Activated CD4-positive, alpha-beta T cell treated with anti-CD3 and anti-CD28 coated beads, Interleukin-2, amount 50 U/mL, for 24 hours (primary cell): ENCODE results near the gene TIMP2.
"Not testable (repeated sequence)": the region's sequence is repeated elsewhere in the genome, so short reads cannot be mapped to it uniquely, and the experiment has no call there.

ENCODE experiments used
- DNase-seq, 2 donors: peaks; one replicate each; pipeline ENCODE4 v3.0.0-alpha.2; 2020; ENCODE audit warnings: low read depth in 1 of 2, low spot score in 1 of 2

The TIMP2 gene

GRCh38 chr17:78957128-78957527 is 31.9 kb upstream of the TIMP2 start:
- DNase-seq = no peak

DNA sequence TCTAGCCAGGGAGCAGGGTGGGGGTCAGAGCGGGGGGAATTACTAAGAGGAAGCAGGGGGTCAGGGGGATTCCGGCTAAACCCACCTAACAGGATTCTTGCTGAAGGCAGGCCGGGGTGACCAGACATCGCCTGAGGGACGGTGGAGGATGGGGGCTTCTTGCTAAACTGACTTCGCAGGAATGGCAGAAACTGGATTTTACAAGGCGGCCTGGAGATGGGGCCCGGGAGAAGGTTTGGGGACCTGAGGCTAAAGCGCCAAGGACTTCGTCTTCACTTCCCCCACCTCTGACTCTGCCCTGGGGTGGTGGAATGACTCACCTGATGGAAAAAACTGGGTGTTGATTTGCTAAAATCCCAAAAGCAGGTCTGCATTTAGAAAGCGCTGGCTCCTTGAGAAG is 31.1 kb upstream of the TIMP2 start:
- DNase-seq = no peak

GRCh38 chr17:78954684-78955083 is 29.5 kb upstream of the TIMP2 start:
- DNase-seq = no peak

DNA sequence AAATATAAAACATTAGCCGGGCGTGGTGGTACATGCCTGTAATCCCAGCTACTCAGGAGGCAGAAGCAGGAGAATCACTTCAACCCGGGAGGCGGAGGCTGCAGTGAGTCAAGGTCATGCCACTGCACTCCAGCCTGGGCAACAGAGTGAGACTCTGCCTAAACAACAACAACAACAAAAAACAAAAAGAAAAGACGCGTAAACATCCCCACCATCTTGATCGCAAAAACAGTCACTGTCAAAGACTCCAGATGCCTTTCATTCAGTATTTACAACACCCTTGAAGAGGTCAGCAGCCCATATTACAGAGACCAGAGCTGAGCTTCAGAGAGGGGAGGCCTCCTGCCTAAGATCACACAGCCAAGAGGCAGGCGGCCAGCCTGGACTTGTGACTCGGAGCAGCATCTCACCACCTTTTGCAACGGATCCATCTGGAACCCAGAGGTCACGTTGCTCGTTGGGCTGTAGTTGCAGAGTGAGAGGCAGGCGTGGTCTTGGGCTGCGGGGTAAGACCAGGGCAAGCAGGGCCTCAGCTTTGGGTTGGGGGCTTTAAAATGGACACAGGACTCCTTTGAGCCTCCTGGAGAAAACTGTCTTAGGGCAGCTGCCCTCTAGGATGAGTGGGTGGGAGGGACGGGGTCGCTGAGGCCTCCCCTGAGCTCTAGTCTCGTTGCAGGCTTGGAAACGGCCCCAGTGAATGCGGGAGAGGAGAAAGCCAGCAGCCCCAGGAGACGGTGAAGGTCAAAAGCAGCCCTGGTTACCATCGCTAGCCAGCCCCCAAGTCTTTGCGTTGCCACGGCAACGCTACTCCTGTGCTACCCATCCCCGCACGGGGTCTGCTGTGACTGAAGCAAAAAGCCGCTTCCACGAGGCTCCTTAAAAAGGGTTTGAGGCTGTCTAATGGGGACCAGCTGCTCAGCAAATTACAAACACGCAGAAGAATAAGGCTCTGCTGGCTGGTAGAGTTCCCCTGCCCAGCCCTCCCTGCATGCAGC is 28.5 kb upstream of the TIMP2 start:
- no peak for DNase-seq

GRCh38 chr17:78952706-78953105 is 27.5 kb upstream of the TIMP2 start:
- no peak for DNase-seq

DNA sequence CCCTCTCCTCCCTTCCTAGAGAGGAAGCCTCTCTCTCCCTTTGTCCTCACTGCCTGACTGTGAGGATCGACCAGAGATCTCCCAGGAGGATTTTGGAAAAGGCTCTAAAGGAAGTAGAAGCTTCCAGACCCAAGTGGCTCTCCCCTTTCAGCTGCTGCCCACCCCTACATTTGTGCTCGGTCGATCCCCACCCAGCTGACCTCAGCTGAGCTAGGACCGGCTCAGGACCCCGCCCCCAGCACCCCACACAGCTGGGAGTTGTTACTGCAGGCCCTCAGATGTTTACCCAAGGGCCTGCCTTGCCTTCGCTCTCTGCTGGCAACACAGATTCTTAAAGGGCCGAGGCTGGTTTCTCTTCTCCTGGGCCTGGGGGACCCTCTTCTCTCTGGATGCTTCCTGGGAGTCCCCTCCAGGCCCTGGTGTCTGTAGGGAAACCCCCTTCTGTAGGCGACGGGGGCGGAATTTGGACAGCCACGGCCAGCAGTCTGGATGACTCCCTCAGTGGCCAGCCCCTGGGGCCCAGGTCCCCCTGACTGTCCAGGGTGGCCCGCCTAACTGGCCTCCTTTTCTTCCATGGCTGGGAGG is 26.9 kb upstream of the TIMP2 start:
- DNase-seq = no peak

- no peak for DNase-seq
Measured at GRCh38 chr17:78950870-78951269, 25.7 kb upstream of the TIMP2 start.

GRCh38 chr17:78947235-78948149 is 22.3 kb upstream of the TIMP2 start:
- DNase-seq = no peak

GRCh38 chr17:78946631-78947030 is 21.4 kb upstream of the TIMP2 start:
- no peak for DNase-seq

DNA sequence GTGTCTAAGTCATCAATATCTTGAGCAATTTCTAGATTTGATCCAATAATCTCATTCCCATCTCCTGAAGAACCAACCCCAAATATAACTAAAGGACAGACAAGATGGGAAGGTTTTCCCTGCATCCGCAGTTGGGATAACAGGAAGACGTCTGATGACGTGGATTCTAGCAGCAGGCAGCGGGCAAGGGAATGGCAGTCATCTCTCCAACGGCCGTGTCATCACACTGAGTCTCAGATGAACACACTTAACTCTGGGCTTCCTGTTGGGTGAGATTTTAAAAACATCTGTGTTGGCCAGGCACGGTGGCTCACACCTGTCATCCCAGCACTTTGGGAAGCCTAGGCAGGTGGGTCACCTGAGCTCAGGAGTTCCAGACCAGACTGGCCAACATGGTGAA is 20.9 kb upstream of the TIMP2 start:
- DNase-seq = no peak

GRCh38 chr17:78945455-78945854 is 20.3 kb upstream of the TIMP2 start:
- DNase-seq = not testable (repeated sequence)

DNA sequence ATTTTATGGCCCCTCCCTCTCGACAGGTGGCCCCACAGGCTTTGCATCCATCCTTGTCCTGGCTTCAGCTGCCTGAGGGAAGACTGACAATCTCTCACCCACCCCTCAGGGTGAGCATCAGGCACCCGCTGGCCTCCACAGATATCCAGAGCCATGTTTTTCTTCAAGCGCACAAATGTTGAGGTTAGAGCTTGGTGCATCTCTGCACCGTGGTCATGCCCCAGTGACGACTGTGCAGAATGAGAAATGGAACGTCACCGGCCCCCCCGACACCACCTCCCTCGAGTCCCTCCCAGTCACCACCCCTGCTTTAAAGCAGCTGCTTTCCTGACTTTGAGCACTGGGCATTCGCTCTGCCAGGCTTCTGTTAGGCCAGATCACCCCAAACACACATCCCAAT is 19.8 kb upstream of the TIMP2 start:
- no peak for DNase-seq

DNA sequence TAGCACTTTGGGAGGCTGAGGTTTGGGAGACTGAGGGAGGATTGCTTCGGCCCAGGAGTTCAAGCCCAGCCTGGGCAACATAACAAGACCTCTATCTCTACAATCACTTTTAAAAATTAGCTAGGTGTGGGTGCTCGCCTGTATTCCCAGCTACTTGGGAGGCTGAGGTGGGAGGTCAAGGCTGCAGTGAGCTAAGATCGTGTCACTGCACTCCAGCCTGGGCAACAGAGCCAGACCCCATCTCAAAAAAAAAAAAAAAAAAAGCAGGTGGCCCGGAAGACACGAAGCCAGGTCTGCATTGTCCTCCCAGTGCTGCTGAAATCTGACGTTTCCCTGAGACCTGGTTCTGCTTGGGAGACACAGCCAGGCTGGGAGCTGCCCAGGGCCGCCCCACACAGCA is 18.8 kb upstream of the TIMP2 start:
- no peak for DNase-seq

DNA sequence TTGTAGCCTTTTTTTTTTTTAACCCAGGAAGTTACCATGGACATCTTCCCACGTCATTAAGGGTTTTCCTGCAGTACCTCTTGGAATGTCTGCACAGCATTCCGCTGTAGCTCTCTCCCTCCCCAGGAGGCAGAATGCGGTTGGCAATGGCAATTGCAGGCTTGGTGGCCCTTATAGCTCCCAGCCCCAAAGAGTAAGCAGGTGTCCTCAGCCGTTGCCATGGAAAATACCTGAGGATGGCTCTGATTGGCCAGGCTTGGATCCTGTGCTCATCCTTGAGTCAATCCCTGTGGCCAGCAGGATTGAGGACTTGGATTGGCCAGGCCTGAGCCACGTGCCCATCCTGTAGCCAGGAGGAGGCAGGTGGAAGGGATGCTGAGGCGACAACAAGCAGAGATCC is 15.5 kb upstream of the TIMP2 start:
- no peak for DNase-seq

DNA sequence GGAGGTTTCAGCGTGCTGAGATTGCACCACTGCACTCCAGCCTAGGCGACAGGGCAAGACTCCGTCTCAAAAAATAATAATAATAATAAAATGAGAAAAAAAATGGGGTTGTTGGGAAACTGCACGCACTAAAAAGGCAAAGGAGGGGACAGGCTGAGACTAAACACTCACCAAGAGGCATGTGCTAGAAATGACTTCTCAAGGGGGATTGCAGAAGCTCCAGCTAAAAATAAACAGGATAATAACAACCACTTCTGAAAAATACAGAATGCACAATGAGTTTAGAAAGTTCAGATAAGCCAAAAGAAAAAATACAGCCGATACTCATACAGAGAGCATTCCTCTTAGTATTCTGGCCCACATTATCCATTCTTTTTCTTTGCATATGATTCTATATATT is 15.1 kb upstream of the TIMP2 start:
- no peak for DNase-seq

GRCh38 chr17:78939615-78940014 is 14.4 kb upstream of the TIMP2 start:
- DNase-seq = no peak

- DNase-seq = no peak
Measured at GRCh38 chr17:78937561-78937960, 12.4 kb upstream of the TIMP2 start.

DNA sequence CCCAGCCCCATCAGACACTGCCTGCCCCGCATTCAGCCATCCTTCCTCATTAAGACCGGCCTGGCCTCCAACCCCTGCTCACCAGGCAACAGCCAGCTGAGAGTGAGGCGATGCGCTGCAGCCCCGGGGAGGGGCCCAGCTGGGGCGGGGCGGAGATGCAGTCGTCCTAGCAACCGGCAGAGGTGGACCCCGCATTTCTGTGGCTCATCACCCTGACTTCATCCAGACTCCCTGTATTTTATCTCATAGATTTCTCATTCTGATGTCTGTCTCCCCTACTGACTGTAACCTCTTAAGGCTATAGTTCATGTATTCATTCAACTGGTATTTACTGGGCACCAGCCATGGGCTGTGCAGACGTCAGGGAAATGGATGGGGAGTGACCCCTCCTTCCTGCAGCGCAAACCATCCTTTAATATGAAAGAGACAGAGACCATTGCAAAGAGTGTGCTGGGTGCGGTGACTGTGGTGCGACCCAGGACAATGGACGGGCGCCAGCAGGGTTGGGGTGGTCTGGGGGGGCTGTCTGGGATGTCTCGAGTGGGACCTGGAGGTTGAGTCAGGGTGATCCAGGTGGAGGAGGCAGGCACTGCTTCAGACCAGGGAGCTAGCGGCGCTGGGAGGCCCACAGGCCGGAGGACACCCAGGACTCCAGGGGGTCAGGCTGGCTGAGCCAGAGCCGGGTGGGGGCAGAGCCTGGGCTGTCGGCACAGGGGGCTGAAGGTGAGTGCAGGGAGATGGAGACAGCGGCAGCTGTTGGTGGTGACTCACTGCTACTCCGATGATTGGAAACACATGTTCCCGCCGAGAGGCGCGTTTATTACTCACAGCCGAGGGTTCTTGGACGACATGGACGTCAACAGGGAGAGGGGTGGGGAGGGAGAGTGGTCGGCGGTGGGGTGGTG is 10.5 kb upstream of the TIMP2 start:
- no peak for DNase-seq

GRCh38 chr17:78934681-78935418 is 9.7 kb upstream of the TIMP2 start:
- DNase-seq = no peak
